Body of pancreas (tissue), 4 donors: ENCODE measurements around the gene WDR27.

ENCODE experiments used
- CTCF ChIP-seq, 7 experiments: fragments of 450-650 bp in 4 of 7; fragments of 200-600 bp in 3 of 7; sonication (generic) in 3 of 7; IDR thresholded peaks; one replicate each; pipeline ENCODE4 v1.5.1; 2016 to 2019; ENCODE audit warnings: antibody characterized with exemption in 7 of 7
- POLR2A ChIP-seq, 3 donors: fragments of 450-650 bp; IDR thresholded peaks; one replicate each; pipeline ENCODE4 v1.6.1; 2016; ENCODE audit warnings: antibody characterized with exemption in 3 of 3, mild to moderate bottlenecking in 2 of 3

GRCh38 chr6:169571123-169571962 is 130.5 kb downstream of the WDR27 start:
- TF ChIP-seq CTCF (IDR thresholded peaks at IDR 0.05) = no peak
- no peak for TF ChIP-seq POLR2A (IDR thresholded peaks at IDR 0.05)
